ENCODE measurements around the gene ADAT3.

DNA sequence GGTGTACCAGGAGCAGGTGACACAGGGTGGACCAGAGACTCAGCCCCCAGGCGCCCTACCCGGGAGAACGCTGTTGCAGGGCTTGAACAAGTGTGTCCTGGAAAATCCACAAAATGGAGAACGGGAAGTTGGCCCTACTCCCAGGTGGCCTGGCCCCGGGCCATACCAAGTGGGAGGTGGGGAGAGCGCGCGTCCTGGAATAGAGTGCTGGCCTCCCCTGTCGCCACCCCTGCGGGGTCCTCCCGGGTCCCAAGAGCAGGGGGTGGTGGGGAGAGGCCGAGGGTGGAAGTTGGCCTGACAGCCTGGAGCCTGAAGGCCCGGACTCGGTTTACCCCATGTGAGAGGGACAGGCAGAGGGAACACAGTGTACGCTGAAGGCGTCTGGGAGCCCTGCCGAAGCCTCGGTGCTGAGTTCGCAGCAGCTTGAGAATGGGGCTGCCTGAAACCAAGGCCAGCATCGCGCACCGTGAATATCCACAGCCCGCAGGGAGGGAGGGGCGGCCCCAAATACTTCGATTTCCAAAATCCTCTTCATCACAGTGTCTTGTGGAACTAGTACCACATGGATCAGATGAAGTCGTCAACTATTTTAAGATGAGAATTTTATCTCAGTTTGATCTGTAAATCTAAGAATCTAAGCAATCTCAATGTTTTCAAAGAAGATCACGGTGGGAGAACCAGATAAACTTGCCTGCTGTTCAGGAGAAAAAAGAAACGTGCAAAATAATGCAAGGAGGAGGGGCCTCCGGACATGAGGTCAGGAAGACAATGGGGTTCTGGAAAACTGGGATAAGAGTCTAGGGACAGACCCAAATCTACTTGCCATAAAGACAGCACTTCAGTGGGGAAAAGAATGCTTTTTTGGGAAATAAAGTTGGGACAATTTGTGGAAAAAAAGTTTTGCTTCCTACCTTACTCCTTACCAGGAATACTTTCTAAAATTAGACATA lies 31.4 kb upstream of the ADAT3 start:
- TF ChIP-seq CTCF (IDR thresholded peaks at IDR 0.05) = no peak
- TF ChIP-seq POLR2A (IDR thresholded peaks at IDR 0.05) = no peak
